Prostate gland (tissue), 2 donors: ENCODE results near the gene FGFRL1. TPM values are rescaled to one million over a fixed set of nuclear protein-coding genes. Genes with fewer than 3 reads are reported as not detected.
A peak's percentile ranks its signal among the peaks of the same experiment; 100 is the strongest.

ENCODE experiments used
- DNase-seq: peaks from one replicate; pipeline ENCODE4 v3.0.0-alpha.2; 2019; ENCODE audit warnings: low spot score
- H3K27ac ChIP-seq, 2 donors: fragments of 200-600 bp; sonication (generic); 2 replicates each; pipeline ENCODE4 v1.5.1; 2017 to 2019
- H3K27me3 ChIP-seq: fragments of 200-600 bp; sonication (generic); replicated peaks from 2 replicates; pipeline ENCODE4 v1.5.1; 2019; ENCODE audit not compliant: insufficient read depth
- H3K36me3 ChIP-seq, 2 donors: fragments of 200-600 bp; sonication (generic); 1 replicate in 1 of 2; 2 replicates in 1 of 2; pipeline versions ENCODE4 v1.5.1 to v1.8.1; 2017 to 2019
- H3K4me1 ChIP-seq: fragments of 200-600 bp; sonication (generic); replicated peaks from 2 replicates; pipeline ENCODE4 v1.5.1; 2019
- H3K4me3 ChIP-seq, 2 donors: fragments of 200-600 bp; sonication (generic); 2 replicates each; pipeline ENCODE4 v1.5.1; 2017 to 2019
- H3K9me3 ChIP-seq: fragments of 200-600 bp; sonication (generic); 2 replicates; pipeline ENCODE4 v1.5.1; 2017
- POLR2A ChIP-seq: fragments of 450-650 bp; IDR thresholded peaks from one replicate; pipeline ENCODE4 v1.6.1; 2016; ENCODE audit warnings: antibody characterized with exemption, mild to moderate bottlenecking
- POLR2AphosphoS5 ChIP-seq: sonication (generic); formaldehyde crosslinking; IDR thresholded peaks from one replicate; pipeline ENCODE4 v1.6.1; 2017; ENCODE audit warnings: antibody characterized with exemption
- WGBS: methylation state at CpG from one replicate; pipeline ENCODE4 v1.1.5; 2018; 5-methylcytosine and 5-hydroxymethylcytosine counted together
- intact Hi-C: fragments of 100-400 bp; cut with DNase I; formaldehyde crosslinking; loops from one replicate; pipeline ENCODE4 v1.14.2; 2022
- total RNA-seq, 2 donors: library from RNA; depleted of rRNA; stranded (reverse); fragments of >200 nt; gene quantifications; one replicate each; pipeline ENCODE4 v1.1.0, GENCODE V29; 2016
- TF ChIP-seq, protein P1 (sequence below), 4 experiments: fragments of 200-600 bp in 2 of 4; fragments of 450-650 bp in 2 of 4; sonication (generic) in 2 of 4; IDR thresholded peaks; 1 replicate in 3 of 4; 2 replicates in 1 of 4; pipeline ENCODE4 v1.5.1; 2016 to 2019; ENCODE audit warnings: antibody characterized with exemption in 4 of 4, mild to moderate bottlenecking in 2 of 4, moderate library complexity in 2 of 4

The FGFRL1 gene
- total RNA-seq, 2 donors from 2014 or later, result 26.6 to 29.4 TPM

- Histone ChIP-seq H3K4me1 (peaks cover 8% of the 10 kb centered on the region), H3K36me3 (no peaks in the 10 kb centered on the region), H3K9me3 (no peaks in the 10 kb centered on the region), H3K27me3 (peaks cover 6% of the 10 kb centered on the region), H3K4me3 (peak overlapping the region; percentile 52 to 61), H3K27ac (peak overlapping the region; percentile 63 to 65)
- 4% methylated on average over 36 of the region's 36 CpGs for WGBS
- no peak for DNase-seq
- TF ChIP-seq POLR2A, result no peak
- TF ChIP-seq POLR2AphosphoS5, result no peak
- TF ChIP-seq, protein P1, sequence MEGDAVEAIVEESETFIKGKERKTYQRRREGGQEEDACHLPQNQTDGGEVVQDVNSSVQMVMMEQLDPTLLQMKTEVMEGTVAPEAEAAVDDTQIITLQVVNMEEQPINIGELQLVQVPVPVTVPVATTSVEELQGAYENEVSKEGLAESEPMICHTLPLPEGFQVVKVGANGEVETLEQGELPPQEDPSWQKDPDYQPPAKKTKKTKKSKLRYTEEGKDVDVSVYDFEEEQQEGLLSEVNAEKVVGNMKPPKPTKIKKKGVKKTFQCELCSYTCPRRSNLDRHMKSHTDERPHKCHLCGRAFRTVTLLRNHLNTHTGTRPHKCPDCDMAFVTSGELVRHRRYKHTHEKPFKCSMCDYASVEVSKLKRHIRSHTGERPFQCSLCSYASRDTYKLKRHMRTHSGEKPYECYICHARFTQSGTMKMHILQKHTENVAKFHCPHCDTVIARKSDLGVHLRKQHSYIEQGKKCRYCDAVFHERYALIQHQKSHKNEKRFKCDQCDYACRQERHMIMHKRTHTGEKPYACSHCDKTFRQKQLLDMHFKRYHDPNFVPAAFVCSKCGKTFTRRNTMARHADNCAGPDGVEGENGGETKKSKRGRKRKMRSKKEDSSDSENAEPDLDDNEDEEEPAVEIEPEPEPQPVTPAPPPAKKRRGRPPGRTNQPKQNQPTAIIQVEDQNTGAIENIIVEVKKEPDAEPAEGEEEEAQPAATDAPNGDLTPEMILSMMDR (IDR thresholded peaks at IDR 0.05), result no peak
- intact Hi-C loops, result no loop called here
Measured at GRCh38 chr4:1008840-1009541, 2.4 kb upstream of the FGFRL1 start.

DNA sequence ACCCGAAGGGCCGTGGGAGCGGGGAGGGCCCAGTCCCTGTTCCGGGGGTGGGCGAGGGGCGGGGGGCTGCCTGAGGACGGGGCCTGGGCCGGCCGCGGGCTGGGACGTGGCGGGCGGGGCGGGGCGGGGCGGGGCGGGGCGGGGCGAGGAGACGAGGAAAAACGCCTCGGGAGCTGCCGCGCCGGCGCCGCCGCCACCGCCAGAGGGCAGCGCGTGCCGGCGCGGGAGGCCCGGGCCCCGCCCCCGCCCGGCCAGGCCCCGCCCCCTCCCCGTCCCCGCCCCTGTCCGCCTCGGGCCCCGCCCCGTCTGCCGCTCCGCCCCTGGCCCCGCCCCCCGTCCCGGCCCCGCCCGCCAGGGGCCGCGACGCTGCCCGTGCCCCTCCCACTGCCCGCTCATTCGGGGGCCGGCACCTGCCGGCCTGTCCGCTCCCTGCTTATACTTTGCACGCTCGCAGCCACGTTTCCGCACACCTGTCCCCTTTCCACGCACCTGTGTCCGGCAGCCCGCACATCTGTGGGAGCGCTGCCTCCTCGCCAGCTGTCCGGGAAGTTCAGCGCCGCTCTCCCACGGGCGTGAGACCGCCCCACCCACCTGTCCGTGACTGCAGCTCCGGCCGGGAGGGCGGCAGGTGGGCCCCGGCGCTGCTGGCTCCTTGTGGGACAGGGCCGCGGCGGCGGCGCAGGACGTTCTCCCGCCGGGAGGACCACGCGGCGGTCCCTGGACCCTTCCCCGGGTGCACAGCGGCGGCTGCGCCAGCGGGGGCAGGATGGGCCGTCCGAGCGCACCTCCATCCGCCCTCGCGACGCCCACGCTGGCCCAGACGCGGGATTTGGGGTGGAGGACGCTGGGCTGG lies 1.7 kb upstream of the FGFRL1 start:
- no peaks in the 10 kb centered on the region for H3K9me3 ChIP-seq
- TF ChIP-seq, protein P1 (IDR thresholded peaks at IDR 0.05), result peak in 2 of 4 experiments; percentile 23 to 26
- TF ChIP-seq POLR2A (peak; percentile 59), POLR2AphosphoS5 (peak; percentile 10)
- peak; percentile 61 for DNase-seq
- intact Hi-C loops, result loop anchor here (2.0 kb wide), 1 partner anchor 337 kb away; the partner anchor contains the start of gene UVSSA
- H3K27me3 ChIP-seq, result no peaks in the 10 kb centered on the region
- H3K27ac ChIP-seq, result peak overlapping the region; percentile 63 to 68
- H3K36me3 ChIP-seq, result no peaks in the 10 kb centered on the region
- peak overlapping the region; percentile 52 to 61 for H3K4me3 ChIP-seq
- under 1% methylated on average over 47 of the region's 109 CpGs for WGBS
- peaks cover 8% of the 10 kb centered on the region for H3K4me1 ChIP-seq

DNA sequence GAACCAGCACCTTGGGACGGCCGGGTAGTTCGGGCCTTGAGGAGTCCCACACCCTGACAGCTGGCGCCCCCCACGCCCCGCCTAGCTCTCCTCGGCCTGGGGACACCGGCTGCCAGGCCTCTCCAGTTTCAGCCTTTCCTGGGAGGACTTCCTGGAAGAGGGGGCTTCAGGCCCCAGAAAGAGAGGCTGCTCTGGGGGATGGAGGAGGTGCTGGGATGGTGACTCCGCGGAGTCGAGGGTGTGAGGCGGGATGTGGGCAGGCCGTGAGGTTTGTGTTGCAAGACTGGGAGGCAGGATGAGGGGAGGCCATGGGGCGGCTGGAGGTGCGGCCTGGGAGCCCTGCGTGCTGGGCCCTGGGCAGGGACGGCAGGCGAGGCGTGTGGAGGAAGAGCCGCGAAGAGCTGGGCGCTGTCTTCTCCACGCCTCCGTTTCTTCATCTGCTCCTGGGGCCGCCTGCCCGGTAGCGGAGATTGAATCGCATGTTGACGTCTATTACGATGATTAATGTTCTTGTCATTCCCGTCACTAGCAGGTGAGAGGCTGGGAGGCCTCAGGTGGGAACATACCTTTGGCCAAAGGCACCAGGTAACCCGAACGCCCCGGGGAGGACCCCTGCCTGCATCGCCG lies 918 bp upstream of the FGFRL1 start:
- TF ChIP-seq, protein P1 (IDR thresholded peaks at IDR 0.05), result no peak
- peak; percentile 70 for TF ChIP-seq POLR2AphosphoS5
- peak; percentile 35 for TF ChIP-seq POLR2A
- intact Hi-C loops, result loop anchor here (2.0 kb wide), 1 partner anchor 336 kb away; the partner anchor contains the start of gene UVSSA

GRCh38 chr4:1011666-1012033 lies 224 bp downstream of the FGFRL1 start:
- H3K4me1 ChIP-seq, result peaks cover 8% of the 10 kb centered on the region
- peak overlapping the region; percentile 40 to 49 for H3K4me3 ChIP-seq
- H3K27ac ChIP-seq, result no peak overlapping the region

More for the DNA sequence above, 918 bp upstream of the FGFRL1 start:
- Histone ChIP-seq H3K36me3 (no peaks in the 10 kb centered on the region), H3K4me1 (peaks cover 8% of the 10 kb centered on the region), H3K27me3 (no peaks in the 10 kb centered on the region), H3K4me3 (peak overlapping the region; percentile 37 to 40), H3K27ac (peak overlapping the region; percentile 51 to 68), H3K9me3 (no peaks in the 10 kb centered on the region)
- WGBS, result under 1% methylated on average over 30 of the region's 36 CpGs
- peak; percentile 68 for DNase-seq

More at GRCh38 chr4:1011666-1012033, 224 bp downstream of the FGFRL1 start:
- DNase-seq, result no peak
- no peaks in the 10 kb centered on the region for H3K9me3 ChIP-seq
- WGBS, result no CpG with 5 or more reads among the region's 69 CpGs
- no peaks in the 10 kb centered on the region for H3K36me3 ChIP-seq
- H3K27me3 ChIP-seq, result no peaks in the 10 kb centered on the region
- intact Hi-C loops, result loop anchor here (2.0 kb wide), 1 partner anchor 335 kb away; the partner anchor contains the start of gene UVSSA
- TF ChIP-seq POLR2A (no peak), POLR2AphosphoS5 (no peak)
- TF ChIP-seq, protein P1 (IDR thresholded peaks at IDR 0.05), result no peak
